PC-9 (cell line): ENCODE measurements around the gene CCR5.

Experiments used
- CTCF ChIP-seq: fragments of 200-600 bp; sonication (generic); conservative IDR thresholded peaks from 2 replicates; pipeline ENCODE4 v1.6.1; 2017; ENCODE audit warnings: mixed run types, antibody characterized with exemption, mild to moderate bottlenecking, moderate library complexity
- EZH2 ChIP-seq: fragments of 200-600 bp; sonication (generic); IDR thresholded peaks from 2 replicates; pipeline ENCODE4 v1.8.0; 2017; ENCODE audit warnings: antibody characterized with exemption, low read depth

GRCh38 chr3:46356276-46356675 is 14.5 kb upstream of the CCR5 start:
- TF ChIP-seq CTCF (no peak), EZH2 (no peak)
